Body of pancreas (tissue), 4 donors: ENCODE data around the gene HSD17B8. TPM values are rescaled to one million over a fixed set of nuclear protein-coding genes. Genes with fewer than 3 reads are reported as not detected.

Experiments used
- ATAC-seq: fragments of 150-250 bp; one replicate; pipeline ENCODE4 v1.9.1; 2016
- DNase-seq, 4 donors: peaks; one replicate each; pipeline ENCODE4 v3.0.0-alpha.2; 2019
- H3K27ac ChIP-seq, 4 donors: fragments of 200-600 bp; sonication (generic); 1 replicate in 3 of 4; 2 replicates in 1 of 4; pipeline versions ENCODE4 v1.5.1 to v1.6.1; 2016 to 2019; ENCODE audit warnings: mild to moderate bottlenecking in 1 of 4, mixed read lengths in 1 of 4, moderate library complexity in 1 of 4
- H3K27me3 ChIP-seq, 2 donors: fragments of 200-600 bp; sonication (generic); one replicate each; pipeline ENCODE4 v1.6.0; 2016; ENCODE audit warnings: mild to moderate bottlenecking in 1 of 2
- H3K36me3 ChIP-seq, 2 donors: fragments of 200-600 bp; sonication (generic); replicated peaks in 1 of 2; 2 replicates each; pipeline ENCODE4 v1.5.1; 2016; ENCODE audit warnings: low read depth in 2 of 2; ENCODE audit not compliant: insufficient read depth in 1 of 2
- H3K4me1 ChIP-seq: fragments of 200-600 bp; sonication (generic); one replicate; pipeline ENCODE4 v1.6.0; 2016
- H3K4me3 ChIP-seq, 2 donors: fragments of 200-600 bp; sonication (generic); 1 replicate in 1 of 2; 2 replicates in 1 of 2; pipeline ENCODE4 v1.5.1; 2016 to 2019
- H3K9me3 ChIP-seq, 3 donors: fragments of 200-600 bp; sonication (generic); 1 replicate in 2 of 3; 2 replicates in 1 of 3; pipeline ENCODE4 v1.5.1; 2016
- CTCF ChIP-seq, 7 experiments: fragments of 450-650 bp in 4 of 7; fragments of 200-600 bp in 3 of 7; sonication (generic) in 3 of 7; IDR thresholded peaks; one replicate each; pipeline ENCODE4 v1.5.1; 2016 to 2019; ENCODE audit warnings: antibody characterized with exemption in 7 of 7
- POLR2A ChIP-seq, 3 donors: fragments of 450-650 bp; IDR thresholded peaks; one replicate each; pipeline ENCODE4 v1.6.1; 2016; ENCODE audit warnings: antibody characterized with exemption in 3 of 3, mild to moderate bottlenecking in 2 of 3
- WGBS, 2 donors: methylation state at CpG; one replicate each; pipeline ENCODE4 v1.1.5; 2017; 5-methylcytosine and 5-hydroxymethylcytosine counted together
- intact Hi-C: fragments of 100-400 bp; cut with DNase I; formaldehyde crosslinking; loops from one replicate; pipeline ENCODE4 v1.15.1; 2023
- total RNA-seq, 2 donors: library from RNA; depleted of rRNA; stranded (reverse); fragments of >200 nt; gene quantifications; one replicate each; pipeline ENCODE4 v1.1.0, GENCODE V29; 2016

The HSD17B8 gene
- total RNA-seq, 2 donors from 2014 or later = 19.1 to 29.1 TPM

GRCh38 chr6:33171016-33171879, 33.2 kb upstream of the HSD17B8 start:
- no peak overlapping the region for H3K27ac ChIP-seq
- intact Hi-C loops = no loop called here
- DNase-seq (no peak), ATAC-seq (no peak)
- H3K27me3 ChIP-seq = no peaks in the 10 kb centered on the region
- H3K9me3 ChIP-seq = no peaks in the 10 kb centered on the region
- H3K36me3 ChIP-seq = no peaks in the 10 kb centered on the region
- no peak overlapping the region for H3K4me3 ChIP-seq
- no peak for TF ChIP-seq CTCF (IDR thresholded peaks at IDR 0.05)
- TF ChIP-seq POLR2A (IDR thresholded peaks at IDR 0.05) = no peak
- no peaks in the 10 kb centered on the region for H3K4me1 ChIP-seq
- WGBS, 2 donors = 70% methylated on average over 7 to 10 of the region's 11 CpGs

GRCh38 chr6:33171880-33172687, 32.4 kb upstream of the HSD17B8 start:
- TF ChIP-seq CTCF (IDR thresholded peaks at IDR 0.05) = no peak
- no peak for TF ChIP-seq POLR2A (IDR thresholded peaks at IDR 0.05)
- intact Hi-C loops = no loop called here
- DNase-seq = no peak
- H3K4me1 ChIP-seq = no peaks in the 10 kb centered on the region
- H3K9me3 ChIP-seq = no peaks in the 10 kb centered on the region
- ATAC-seq = no peak
- no peaks in the 10 kb centered on the region for H3K27me3 ChIP-seq
- WGBS, 2 donors = 44 to 49% methylated on average over 8 of the region's 8 CpGs
- H3K36me3 ChIP-seq = no peaks in the 10 kb centered on the region
- no peak overlapping the region for H3K4me3 ChIP-seq
- H3K27ac ChIP-seq = no peak overlapping the region

GRCh38 chr6:33172688-33173534, 31.5 kb upstream of the HSD17B8 start:
- Histone ChIP-seq H3K4me3 (no peak overlapping the region), H3K4me1 (no peaks in the 10 kb centered on the region), H3K27ac (no peak overlapping the region), H3K9me3 (no peaks in the 10 kb centered on the region), H3K36me3 (no peaks in the 10 kb centered on the region), H3K27me3 (no peaks in the 10 kb centered on the region)
- peak in 6 of 7 experiments; percentile 21 to 58 (median 44) for TF ChIP-seq CTCF (IDR thresholded peaks at IDR 0.05)
- no peak for TF ChIP-seq POLR2A (IDR thresholded peaks at IDR 0.05)
- 32 to 43% methylated on average over 12 to 16 of the region's 16 CpGs for WGBS, 2 donors
- ATAC-seq = peak; percentile 46
- peak in 1 of 4 donors; percentile 24 for DNase-seq
- intact Hi-C loops = no loop called here

GRCh38 chr6:33173535-33174180, 30.8 kb upstream of the HSD17B8 start:
- Histone ChIP-seq H3K9me3 (no peaks in the 10 kb centered on the region), H3K4me3 (no peak overlapping the region), H3K27ac (no peak overlapping the region), H3K4me1 (no peaks in the 10 kb centered on the region), H3K36me3 (no peaks in the 10 kb centered on the region), H3K27me3 (no peaks in the 10 kb centered on the region)
- TF ChIP-seq POLR2A (IDR thresholded peaks at IDR 0.05) = no peak
- no peak for TF ChIP-seq CTCF (IDR thresholded peaks at IDR 0.05)
- DNase-seq = no peak
- intact Hi-C loops = no loop called here
- ATAC-seq = no peak
- WGBS, 2 donors = 49 to 56% methylated on average over 11 of the region's 11 CpGs
